Activated CD4-positive, alpha-beta T cell treated with anti-CD3 and anti-CD28 coated beads, Interleukin-2, amount 50 U/mL, for 48 hours (primary cell): ENCODE results near the gene OR2J1.
"Not testable (repeated sequence)": the region's sequence is repeated elsewhere in the genome, so short reads cannot be mapped to it uniquely, and the experiment has no call there.

ENCODE experiments used
- DNase-seq, 2 experiments: peaks; one replicate each; pipeline ENCODE4 v3.0.0-alpha.2; 2020

The OR2J1 gene

DNA sequence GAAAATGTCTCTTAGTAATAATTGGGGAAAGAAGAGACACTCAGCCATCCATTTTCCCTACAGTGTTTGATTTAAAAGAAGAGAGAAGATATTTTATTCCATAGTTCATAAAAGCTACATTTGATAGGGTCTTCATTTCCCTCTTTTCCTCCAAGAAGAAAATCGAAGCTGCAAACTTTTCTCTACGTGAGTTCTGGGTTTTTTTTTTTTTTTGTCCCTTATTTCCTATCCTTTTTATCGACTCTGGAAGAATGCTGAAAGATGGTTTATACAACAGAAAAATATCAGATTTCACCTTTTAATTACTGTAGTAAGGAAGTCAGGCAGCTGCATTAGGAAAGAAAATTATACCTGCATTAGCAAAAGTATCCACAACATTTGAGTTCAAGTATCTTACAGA is at the start of gene OR2J1:
Gene OR2J1, plus strand, starts transcription at position 301 of the 400 bp plus-strand sequence. CDS start 1,453 bp downstream, outside the sequence.
- DNase-seq = no peak

DNA sequence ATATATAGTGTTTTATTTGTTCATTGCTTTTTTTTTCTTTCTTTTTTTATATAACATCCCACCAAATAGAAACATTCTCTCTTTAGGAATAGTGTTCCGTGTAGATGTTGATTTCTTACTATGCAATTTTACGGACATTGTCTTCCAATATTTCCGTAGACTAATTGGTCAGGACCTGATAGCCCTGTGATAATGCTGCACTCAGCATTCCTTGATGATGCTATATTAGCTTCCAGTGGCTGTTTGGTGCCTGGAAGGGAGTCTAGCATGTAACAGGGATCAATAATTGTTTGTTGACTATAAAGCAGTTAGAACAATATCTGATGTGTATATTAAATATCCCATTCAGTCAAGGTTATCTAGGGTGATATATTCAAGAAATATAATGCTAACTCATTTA is 47.6 kb upstream of the OR2J1 start:
- DNase-seq = no peak

DNA sequence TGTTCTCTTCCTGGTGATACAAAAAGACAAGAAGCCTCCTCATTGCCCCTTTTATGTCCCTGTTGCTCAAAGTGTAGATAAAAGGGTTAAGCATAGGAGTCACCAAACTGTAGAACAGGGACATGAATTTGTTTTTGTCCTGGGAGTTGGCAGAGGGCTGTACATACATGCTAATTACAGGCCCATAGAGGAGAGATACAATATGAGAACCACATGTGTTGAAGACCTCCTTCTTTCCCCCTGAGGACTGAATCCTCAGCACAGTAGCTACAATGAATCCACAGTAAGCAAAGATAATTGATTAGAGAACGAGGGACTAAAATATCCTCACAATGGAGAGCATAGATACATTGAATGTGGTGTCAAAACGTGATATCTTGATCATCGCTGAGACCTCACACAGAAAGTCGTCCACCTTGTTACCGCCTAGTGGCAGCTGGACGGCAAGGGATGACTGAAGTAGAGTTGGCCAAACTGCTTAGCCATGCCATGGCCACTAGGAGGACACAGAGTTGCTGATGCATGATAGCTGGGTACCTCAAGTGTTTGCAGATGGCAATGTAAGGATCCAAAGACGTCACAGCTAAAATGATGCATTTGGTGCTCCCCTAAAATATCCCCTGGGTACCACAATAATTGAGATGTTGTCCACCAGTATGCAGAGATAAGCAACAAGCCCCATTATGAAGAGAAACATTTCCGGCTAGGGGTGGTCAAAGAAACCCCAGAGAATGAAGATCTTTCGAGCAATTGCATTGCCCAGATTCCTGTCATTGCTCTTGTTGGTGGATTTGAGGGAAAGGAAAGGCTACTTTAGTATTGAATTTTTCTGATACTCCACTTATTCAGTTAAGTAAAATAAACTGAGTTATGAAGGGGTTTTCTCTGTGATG is 27.2 kb upstream of the OR2J1 start:
- peak in 1 of 2 experiments; percentile 4 for DNase-seq

DNA sequence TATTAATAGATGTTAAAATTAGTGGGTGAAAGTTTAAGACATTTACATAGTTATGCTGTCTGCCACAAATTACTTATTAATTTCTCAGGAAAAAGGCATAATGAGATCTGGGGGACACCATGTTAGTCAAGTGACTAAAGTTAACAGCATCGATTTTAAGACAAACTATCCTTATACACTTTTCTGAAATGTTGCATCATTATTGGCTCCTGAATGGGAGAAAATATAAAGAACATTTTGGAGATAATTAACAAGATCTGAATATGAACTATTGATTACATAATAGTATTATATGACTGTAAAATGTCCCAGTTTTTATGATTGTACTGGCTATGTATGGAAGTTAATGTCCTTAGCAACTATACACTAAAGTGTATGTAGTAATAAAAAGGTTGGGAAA is 20.1 kb upstream of the OR2J1 start:
- no peak for DNase-seq

DNA sequence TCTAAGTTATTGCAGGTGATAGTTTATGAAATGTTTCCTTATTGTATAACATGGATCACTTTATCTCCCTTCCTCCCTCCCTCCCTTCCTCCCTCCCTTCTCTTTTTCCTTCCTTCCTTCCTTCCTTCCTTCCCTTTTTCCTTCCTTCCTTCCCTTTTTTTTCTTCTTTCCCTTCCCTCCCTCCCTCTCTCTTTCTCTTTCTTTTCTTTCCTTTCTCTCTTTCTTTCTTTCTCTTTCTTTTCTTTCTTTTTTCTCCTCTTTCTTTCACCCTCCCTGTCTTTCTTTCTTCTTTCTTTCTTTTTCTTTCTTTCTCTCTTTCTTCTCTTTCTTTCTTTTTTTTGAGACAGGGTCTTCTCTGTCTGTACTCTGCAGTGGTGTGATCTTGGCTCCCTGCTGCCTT is 18.0 kb upstream of the OR2J1 start:
- DNase-seq = no peak

DNA sequence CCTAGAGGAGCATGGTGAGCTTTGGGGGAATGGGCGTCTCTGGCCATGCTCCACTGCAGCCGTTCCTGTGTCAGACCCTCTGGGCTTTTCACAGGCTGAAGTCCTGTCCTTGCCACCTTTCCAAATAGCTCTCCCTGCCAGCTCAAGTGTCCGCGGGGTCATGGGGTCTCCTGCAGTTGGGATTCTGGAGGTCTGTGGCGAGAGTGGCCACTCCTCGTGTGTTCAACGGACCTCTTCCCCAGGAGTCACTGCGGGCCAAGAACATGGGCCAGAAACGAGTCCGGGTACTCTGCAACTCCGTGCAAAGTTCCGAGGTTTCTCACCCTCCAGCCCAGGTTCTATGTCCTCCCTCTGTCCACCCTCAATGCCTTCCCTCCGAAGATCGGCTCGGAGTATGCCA is 16.8 kb upstream of the OR2J1 start:
- no peak for DNase-seq

DNA sequence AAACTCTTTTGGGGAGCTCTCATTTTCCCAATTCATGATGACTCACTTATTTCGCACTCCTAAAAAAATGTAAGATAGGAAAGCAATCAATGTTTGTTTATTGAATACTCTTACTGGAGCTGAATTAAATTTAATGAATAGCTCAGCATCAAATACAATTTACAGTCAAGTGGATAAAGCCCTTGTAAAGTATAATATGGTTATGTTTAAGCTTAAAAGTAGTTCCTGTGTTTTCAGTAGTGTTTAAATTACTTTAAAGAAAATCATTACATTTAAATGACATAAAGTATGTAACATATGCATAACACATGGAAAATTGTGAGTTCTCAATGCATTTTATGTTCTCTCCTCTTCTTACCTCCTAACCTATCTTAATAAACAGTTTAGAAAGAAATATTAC is 12.1 kb upstream of the OR2J1 start, which contains the start of gene OR2B3:
Gene OR2B3, minus strand, starts transcription at position 101 of the 400 bp plus-strand sequence. Its CDS starts 65 bp downstream, at position 36.
- no peak for DNase-seq

DNA sequence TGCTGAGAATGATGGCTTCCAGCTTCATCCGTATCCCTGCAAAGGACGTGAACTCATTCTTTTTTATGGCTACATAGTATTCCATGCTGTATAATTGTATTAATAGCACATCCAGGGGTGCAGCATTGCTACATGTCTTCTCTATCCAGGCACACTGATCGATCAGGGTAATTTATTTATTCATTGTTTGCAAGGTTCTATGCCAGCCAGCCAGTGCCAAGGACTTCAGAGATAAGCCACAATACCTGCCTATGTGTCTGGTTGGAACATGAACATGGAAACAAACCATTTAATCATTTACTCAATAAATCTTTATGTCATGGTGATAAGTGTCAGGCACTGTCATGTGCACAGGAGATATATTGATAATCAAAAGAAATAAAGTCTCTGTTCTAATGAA is 6.3 kb upstream of the OR2J1 start:
- no peak for DNase-seq

DNA sequence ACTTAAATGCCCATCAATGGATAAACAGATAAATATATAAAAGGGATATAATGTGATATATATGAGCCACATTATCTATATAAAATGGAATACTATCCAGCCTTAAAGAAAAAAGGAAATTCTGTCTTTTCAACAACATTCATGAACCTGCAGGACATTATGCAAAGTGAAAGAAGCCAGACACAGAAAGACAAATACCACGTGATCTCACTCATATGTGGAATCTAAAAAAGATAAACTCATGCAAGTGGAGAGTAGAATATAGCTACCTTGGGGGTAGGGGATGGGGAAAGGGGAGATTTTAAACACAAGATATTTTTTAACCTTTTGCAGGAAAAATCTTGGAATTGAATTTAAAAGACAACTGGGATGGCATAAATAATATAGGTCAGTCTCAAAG is 1.5 kb upstream of the OR2J1 start:
- DNase-seq = no peak

DNA sequence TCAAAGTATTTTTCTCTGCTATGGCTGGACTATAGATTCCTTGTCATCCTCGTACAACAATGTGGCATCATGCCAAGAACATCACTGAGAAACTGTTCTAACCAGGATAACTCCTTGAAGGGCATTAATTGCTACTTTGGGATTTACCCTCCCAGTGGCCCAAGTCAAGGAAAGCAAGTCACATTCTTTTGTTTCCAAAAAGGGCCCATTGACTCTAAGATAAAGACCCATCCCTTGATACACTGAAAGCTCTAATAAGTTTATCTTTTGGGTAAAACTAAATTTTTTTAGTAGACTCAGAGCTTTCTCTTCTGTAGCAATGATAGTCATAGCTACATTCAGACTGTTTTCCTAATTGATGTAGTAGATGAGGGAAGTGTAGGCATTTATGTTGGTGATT is 8.5 kb downstream of the OR2J1 start, which contains the start of gene OR2J3:
Gene OR2J3, plus strand, starts transcription at position 301 of the 400 bp plus-strand sequence. CDS start 3,833 bp downstream, outside the sequence.
- no peak for DNase-seq

DNA sequence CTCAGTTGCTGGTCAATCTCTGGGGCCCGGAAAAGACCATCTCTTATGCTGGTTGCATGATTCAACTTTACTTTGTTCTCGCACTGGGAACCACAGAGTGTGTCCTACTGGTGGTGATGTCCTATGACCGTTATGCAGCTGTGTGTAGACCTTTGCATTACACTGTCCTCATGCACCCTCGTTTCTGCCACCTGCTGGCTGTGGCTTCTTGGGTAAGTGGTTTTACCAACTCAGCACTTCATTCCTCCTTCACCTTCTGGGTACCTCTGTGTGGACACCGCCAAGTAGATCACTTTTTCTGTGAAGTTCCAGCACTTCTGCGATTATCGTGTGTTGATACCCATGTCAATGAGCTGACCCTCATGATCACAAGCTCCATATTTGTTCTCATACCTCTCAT is 12.8 kb downstream of the OR2J1 start:
- DNase-seq = no peak

DNA sequence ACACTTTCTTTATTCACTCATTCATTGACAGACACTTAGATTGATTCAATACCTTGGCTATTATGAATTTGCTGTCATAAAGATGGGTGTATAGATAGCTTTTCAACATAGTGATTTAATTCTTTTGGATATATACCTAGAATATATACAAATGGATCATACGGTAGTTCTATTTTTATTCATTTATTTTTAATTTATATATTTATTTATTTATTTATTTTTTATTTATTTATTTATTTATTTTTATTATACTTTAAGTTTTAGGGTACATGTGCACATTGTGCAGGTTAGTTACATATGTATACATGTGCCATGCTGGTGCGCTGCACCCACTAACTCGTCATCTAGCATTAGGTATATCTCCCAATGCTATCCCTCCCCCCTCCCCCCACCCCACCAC is 15.7 kb downstream of the OR2J1 start:
- DNase-seq = not testable (repeated sequence)

DNA sequence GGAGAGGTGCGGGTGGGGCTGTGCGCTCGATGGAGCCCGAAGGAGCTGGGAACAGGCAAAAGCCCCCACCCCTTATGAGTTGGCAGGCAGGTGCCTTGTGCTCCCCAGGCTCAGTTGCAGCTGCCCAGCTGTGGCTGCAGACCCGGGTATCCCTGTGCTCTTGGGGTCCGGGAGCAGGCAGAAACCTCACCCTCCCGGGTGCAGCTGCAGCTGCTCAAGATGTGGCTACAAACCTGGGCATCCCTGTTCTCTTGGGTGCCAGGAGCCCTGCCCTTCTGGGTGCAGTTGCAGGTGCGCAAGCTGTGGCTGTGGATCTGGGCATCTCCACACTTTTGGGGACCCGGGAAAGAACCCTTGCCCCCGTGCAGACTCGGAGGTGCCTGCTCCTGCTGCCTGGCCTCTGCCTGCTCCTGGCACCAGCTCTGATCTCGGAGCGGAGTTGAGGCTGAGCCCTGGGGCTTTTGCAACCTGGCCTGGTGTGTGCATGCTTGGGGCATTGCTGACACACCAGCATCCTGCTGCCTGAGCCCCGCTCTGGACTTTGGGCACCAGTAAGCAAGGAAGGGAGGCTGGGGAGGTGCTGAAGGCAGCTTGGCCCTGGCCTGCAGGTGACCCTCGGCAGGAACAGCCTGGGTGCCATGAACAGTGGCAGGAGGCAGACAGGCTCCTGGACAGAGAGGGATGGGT is 30.2 kb downstream of the OR2J1 start:
- no peak for DNase-seq

DNA sequence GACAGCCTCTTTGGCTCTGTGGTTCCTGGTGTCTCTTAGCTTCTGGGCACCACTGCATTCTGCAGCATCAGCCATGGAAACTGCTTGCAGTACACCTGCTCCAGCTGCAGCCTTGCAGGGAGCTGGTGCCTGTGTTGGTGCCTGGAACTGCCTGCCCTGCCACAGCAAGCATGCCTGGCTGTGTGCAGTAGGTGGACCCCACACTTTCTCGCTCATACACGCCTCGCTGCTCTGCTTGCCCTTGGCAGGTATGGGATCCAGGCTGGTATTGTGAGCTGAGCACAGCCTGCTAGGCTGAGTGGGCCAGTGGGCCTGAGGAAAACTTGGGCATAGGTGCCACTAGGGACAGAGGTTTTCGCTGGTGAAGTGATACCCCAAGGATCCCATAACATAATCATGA is 31.4 kb downstream of the OR2J1 start:
- DNase-seq = no peak

DNA sequence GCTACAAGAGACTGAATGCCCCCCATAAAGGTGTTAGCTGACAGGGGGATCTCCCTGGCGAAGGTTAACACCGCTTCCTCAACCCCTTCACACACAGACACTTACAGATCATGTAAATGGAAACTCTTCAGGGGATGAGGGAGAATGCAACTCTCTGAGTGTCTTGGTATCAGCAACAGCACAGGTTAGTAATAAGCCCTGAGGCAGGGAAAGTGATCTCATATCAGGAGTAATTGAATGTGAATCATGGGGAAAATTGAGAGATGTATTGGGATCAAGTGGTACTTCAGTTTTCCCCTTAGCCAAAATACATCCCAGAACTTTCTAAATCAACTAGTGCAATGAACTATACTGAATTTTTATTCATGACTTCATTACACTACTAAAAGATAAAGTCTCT is 32.4 kb downstream of the OR2J1 start:
- no peak for DNase-seq

DNA sequence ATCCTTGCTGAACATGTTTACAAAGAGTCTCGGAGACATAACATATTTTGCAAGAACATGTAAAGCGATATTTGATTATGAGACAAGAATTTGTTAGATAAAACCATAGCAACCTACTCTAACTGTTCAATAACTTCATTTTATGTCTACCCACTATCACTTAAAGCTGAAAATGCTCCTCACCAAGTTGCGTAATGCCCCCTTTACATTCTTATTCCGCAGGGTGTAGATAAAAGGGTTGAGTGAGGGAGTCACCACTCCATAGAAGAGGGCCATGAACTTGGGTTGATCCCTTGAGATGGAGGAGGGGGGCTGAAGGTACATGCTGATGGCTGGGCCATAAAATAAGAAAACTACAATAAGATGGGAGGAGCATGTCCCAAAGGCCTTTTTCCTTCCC is 38.4 kb downstream of the OR2J1 start:
- no peak for DNase-seq

DNA sequence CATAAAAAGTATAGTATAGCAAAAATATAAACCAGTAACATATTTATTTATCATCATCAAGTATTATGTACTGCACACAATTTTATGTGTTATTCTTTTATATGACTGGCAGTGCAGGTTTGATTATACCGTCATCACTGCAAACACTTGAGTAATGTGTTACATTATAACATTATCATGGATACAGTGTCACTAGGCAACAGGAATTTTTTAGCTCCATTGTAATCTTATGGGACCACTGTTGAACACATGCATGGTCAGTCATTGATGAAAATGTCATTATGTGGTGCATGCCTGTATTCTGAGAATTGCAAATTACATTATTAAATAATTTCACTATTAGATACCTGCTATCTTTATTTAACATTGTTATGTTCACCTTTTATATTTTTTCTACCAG is 42.3 kb downstream of the OR2J1 start:
- no peak for DNase-seq

DNA sequence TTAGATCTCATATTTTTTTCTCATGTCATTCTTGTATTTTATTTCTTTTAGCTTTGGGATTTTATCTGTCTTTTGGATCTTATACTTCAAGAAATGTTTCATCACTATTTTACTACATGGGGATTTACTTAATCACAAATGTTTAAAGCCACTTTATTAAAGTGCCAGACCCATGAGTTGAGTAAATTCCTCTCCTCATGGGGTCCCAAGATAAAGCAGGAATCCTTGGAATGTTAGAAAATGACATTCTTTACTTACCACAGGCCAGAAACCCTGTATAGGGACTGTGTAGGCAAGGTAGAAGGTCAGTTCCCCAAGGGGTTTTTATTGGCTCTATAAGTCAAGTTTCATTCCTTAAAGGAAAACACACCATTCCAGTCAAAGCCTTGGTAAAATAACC is 43.0 kb downstream of the OR2J1 start:
- no peak for DNase-seq

DNA sequence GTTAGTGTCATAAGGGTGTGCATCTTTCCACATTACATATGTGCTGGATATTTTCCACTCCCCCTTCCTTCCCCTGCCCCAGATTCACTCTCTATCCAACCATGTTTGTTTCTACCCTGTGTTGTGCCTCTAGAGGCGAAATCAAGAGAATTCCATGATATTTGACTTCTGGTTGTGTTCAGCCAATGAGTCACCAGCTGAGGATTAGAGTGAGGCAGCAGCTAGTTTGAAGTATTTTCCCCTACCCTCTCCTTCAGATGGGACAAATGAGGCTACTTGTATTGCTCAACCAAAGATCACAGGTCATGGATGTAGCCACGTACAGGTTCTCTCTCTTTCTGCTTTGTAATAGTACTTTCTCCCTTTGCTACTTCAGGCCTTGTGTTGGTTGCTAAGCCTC is 46.9 kb downstream of the OR2J1 start:
- DNase-seq = no peak

DNA sequence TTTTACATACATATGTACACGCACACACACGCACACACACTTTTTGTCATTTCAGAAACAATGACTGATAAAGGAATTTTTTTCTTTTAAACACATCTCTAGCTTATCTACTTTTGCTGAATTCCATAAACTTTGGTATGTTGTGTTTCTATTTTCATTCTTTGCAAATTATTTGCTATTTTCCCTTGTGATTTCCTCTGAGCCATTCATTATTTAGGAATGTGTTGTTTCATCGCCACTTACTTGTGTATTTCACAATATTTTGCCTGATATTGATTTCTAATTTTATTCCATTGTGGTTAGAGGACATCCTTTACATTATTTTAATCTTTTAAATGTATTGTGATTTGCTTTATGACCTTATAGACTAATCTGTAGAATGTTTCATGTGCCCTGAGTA is 47.8 kb downstream of the OR2J1 start:
- DNase-seq = no peak

DNA sequence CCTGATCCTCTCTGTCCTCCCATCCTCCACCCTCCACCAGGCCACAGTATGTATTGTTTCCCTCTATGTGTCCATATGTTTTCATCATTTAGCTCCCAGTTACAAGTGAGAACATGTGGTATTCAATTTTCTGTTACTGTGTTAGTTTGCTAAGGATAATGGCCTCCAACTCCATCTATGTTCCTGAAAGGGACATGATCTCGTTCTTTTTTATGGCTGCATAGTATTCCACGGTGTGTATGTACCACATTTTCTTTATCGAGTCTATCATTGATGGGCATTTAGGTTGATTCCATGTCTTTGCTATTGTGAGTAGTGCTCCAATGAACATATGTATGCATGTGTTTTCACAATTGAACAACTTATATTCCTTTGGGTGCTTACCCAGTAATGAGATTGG is 50.2 kb downstream of the OR2J1 start:
- DNase-seq = not testable (repeated sequence)
